K562 (cell line): Measurements from ENCODE around the gene CSKMT. TPM values are rescaled to one million over a fixed set of nuclear protein-coding genes. Genes with fewer than 3 reads are reported as not detected.

Experiments
- ATAC-seq: fragments of 200-7000 bp; cut with Tn5 transposase; 3 replicates; pipeline ENCODE4 v1.9.1; 2020; ENCODE audit warnings: moderate library complexity
- BruUV-seq: library from RNA; stranded (reverse); fragments of 400-500 nt; replicated peaks from 2 replicates; lab custom pipeline; 2021; lab: Mats Ljungman, UMichigan
- CTCF ChIA-PET: fragments of 300-600 bp; formaldehyde crosslinking; extraction: SDS; loops from one replicate; lab custom pipeline; 2021; ENCODE audit warnings: low intra/inter-chr PET ratio; lab: Yijun Ruan, JAX
- POLR2A ChIA-PET: fragments of 300-600, 350-650 bp; sonication (Branson Sonifier 250); formaldehyde crosslinking; extraction: SDS; loops from one replicate; lab custom pipeline; 2021; ENCODE audit warnings: antibody characterized with exemption, inconsistent platforms; lab: Yijun Ruan, JAX
- DNase-seq, 4 experiments: peaks; one replicate each; pipeline versions ENCODE4 v3.0.0 to v3.0.0-alpha.2; 2011 to 2018; ENCODE audit warnings: low spot score in 3 of 4, mixed read lengths in 3 of 4; ENCODE audit errors: extremely low read depth in 1 of 4
- FAIRE-seq: peaks from 2 replicates; lab custom pipeline; 2011; peaks lifted over from hg19 to GRCh38; lab: Jason Lieb, UNC
- H2AFZ ChIP-seq: 2 replicates; pipeline ENCODE4 v1.6.0; 2011; ENCODE audit warnings: low read depth, low read length, control low read depth, inconsistent platforms
- H3K27ac ChIP-seq: fragments of 200-600 bp; 3 replicates; pipeline ENCODE4 v1.8.0; 2011; ENCODE audit warnings: low read depth, mild to moderate bottlenecking, control low read depth, inconsistent platforms, low read length, moderate library complexity, mixed read lengths; ENCODE audit errors: extremely low read depth
- H3K27me3 ChIP-seq, 2 experiments: fragments of 300-600 bp in 1 of 2; 2 replicates in 1 of 2; 3 replicates in 1 of 2; pipeline versions ENCODE4 v1.6.0 to v1.8.0; 2011; ENCODE audit warnings: inconsistent platforms in 2 of 2, low read length in 2 of 2, mild to moderate bottlenecking in 1 of 2, mixed read lengths in 1 of 2, moderate library complexity in 1 of 2; ENCODE audit not compliant: control insufficient read depth in 2 of 2, insufficient read depth in 2 of 2
- H3K36me3 ChIP-seq: fragments of 300-600 bp; 3 replicates; pipeline ENCODE4 v1.8.0; 2011; ENCODE audit warnings: mild to moderate bottlenecking, low read length, inconsistent platforms; ENCODE audit not compliant: control insufficient read depth, insufficient read depth
- H3K4me1 ChIP-seq, 2 experiments: fragments of 200-600 bp in 1 of 2; replicated peaks in 1 of 2; 2 replicates in 1 of 2; 3 replicates in 1 of 2; pipeline versions ENCODE4 v1.5.1 to v1.8.0; 2011; ENCODE audit warnings: inconsistent platforms in 2 of 2, low read length in 2 of 2, mild to moderate bottlenecking in 1 of 2, mixed read lengths in 1 of 2, moderate library complexity in 1 of 2; ENCODE audit not compliant: control insufficient read depth in 2 of 2, insufficient read depth in 2 of 2
- H3K4me2 ChIP-seq: 2 replicates; pipeline ENCODE4 v1.6.1; 2011; ENCODE audit warnings: low read length, control low read depth, inconsistent platforms, mixed read lengths; ENCODE audit not compliant: insufficient read depth
- H3K4me3 ChIP-seq: fragments of 200-600 bp; sonication (generic), shearing (Covaris generic); 2 replicates; pipeline ENCODE4 v1.5.1; 2016; ENCODE audit warnings: control low read depth, inconsistent platforms
- H3K79me2 ChIP-seq: fragments of 200-600 bp; 3 replicates; pipeline ENCODE4 v1.8.0; 2011; ENCODE audit warnings: low read length, inconsistent platforms; ENCODE audit not compliant: control insufficient read depth, insufficient read depth
- H3K9ac ChIP-seq, 2 experiments: 2 replicates each; pipeline versions ENCODE4 v1.6.0 to v1.6.1; 2011; ENCODE audit warnings: low read depth in 2 of 2, low read length in 2 of 2, control low read depth in 1 of 2, inconsistent platforms in 1 of 2, mild to moderate bottlenecking in 1 of 2, mixed read lengths in 1 of 2; ENCODE audit not compliant: insufficient read depth in 1 of 2
- H3K9me1 ChIP-seq: one replicate; pipeline ENCODE4 v1.6.0; 2011; ENCODE audit warnings: inconsistent platforms, mild to moderate bottlenecking, low read length, moderate library complexity; ENCODE audit not compliant: control insufficient read depth, insufficient read depth
- H3K9me3 ChIP-seq: replicated peaks from 2 replicates; pipeline ENCODE4 v1.5.1; 2011; ENCODE audit warnings: low read depth, low read length, inconsistent platforms; ENCODE audit not compliant: control insufficient read depth, insufficient read depth
- H4K20me1 ChIP-seq: replicated peaks from 2 replicates; pipeline ENCODE4 v1.6.1; 2011; ENCODE audit warnings: low read length, inconsistent platforms, mixed read lengths; ENCODE audit not compliant: control insufficient read depth, insufficient read depth
- C11orf30 ChIP-seq: fragments of 450-650 bp; IDR thresholded peaks from 2 replicates; pipeline ENCODE4 v1.6.1; 2016; ENCODE audit warnings: low read depth, mild to moderate bottlenecking
- CXXC5 ChIP-seq: fragments of 250-450 bp; sonication (Bioruptor Pico); IDR thresholded peaks from 2 replicates; pipeline ENCODE4 v1.8.0; 2022; ENCODE audit warnings: inconsistent platforms, mild to moderate bottlenecking, moderate library complexity
- KDM4B ChIP-seq, 2 experiments: fragments of 450-650 bp in 1 of 2; sonication (generic) in 1 of 2; IDR thresholded peaks; 2 replicates each; pipeline ENCODE4 v1.6.1; 2016 to 2017; ENCODE audit warnings: borderline replicate concordance in 2 of 2, antibody characterized with exemption in 1 of 2, low read depth in 1 of 2, mild to moderate bottlenecking in 1 of 2
- RBM25 ChIP-seq: fragments of 200-400 bp; formaldehyde crosslinking; IDR thresholded peaks from 2 replicates; pipeline ENCODE4 v1.6.1; 2018; ENCODE audit warnings: low read length, low read depth, moderate library complexity; ENCODE audit not compliant: severe bottlenecking
- ZKSCAN3 ChIP-seq: fragments of 250-450 bp; sonication (Bioruptor Pico); IDR thresholded peaks from 2 replicates; pipeline ENCODE4 v1.4.0; 2020
- ZNF263 ChIP-seq: sonication (generic); formaldehyde crosslinking; IDR thresholded peaks from 2 replicates; pipeline ENCODE4 v1.8.0; 2022; ENCODE audit warnings: mild to moderate bottlenecking, missing genetic modification reagents, borderline replicate concordance
- WGBS: fragments of 100-300 bp; shearing (Covaris generic); methylation state at CpG from one replicate; pipeline ENCODE4 v1.1.6; 2016; ENCODE audit warnings: low coverage, mixed read lengths; ENCODE audit not compliant: insufficient coverage; ENCODE audit errors: missing lambda C conversion rate; 5-methylcytosine and 5-hydroxymethylcytosine counted together
- in situ Hi-C: fragments of 300-500 bp; cut with MboI; formaldehyde crosslinking; loops from 4 replicates; pipeline ENCODE4 v1.15.0; 2018; ENCODE audit warnings: inconsistent platforms, mixed read lengths
- intact Hi-C: fragments of 100-400 bp; cut with micrococcal nuclease; formaldehyde crosslinking; loops from 2 replicates; pipeline ENCODE4 v1.14.2; 2022
- polyA plus RNA-seq, 8 experiments: library from polyadenylated mRNA; depleted of rRNA in 4 of 8; stranded (reverse) in 5 of 8; unstranded in 3 of 8; fragments of >200 nt; fragmentation: Nextera tagmentation in 2 of 8; fragmentation: Illumina TruSeq in 1 of 8; extraction: Ambion mirVana in 2 of 8; extraction: Trizol in 1 of 8; gene quantifications; 2 replicates each; pipeline versions ENCODE4 v1.2.1 to v1.2.3, GENCODE V29; 2011 to 2014; ENCODE audit warnings: inconsistent platforms in 1 of 8, missing spikeins in 1 of 8
- total RNA-seq, 7 experiments: library from RNA; depleted of rRNA in 6 of 7; stranded (reverse); fragments of >200 nt in 6 of 7; fragmentation: Illumina TruSeq in 2 of 7; extraction: Trizol in 2 of 7; gene quantifications; 2 replicates each; pipeline versions ENCODE4 v1.2.1 to v1.2.3, GENCODE V29; 2011 to 2021; ENCODE audit warnings: low replicate concordance in 1 of 7

Gene CSKMT
- total and polyA plus RNA-seq, 9 of the 15 experiments (the other 6 are each of a cell fraction or from before 2014, with no cell fraction given), result 10.3 to 108 (median 27.2) TPM

DNA sequence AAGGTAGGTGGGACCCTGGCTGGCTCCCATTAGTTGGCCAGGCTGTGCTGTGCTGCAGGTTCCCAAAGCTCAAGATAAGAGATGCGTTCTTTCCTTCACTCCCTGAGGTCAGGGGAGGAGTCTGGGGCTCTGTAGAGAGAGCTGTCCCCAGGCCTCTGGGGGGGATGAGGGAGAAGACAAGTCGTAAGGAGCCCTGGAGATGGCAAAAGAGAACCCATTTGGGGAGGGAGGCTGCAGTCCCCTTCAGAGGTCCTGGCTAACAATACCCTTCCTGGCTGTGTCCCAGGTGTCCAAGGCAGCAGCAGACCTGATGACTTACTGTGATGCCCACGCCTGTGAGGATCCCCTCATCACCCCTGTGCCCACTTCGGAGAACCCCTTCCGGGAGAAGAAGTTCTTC is 43.3 kb downstream of the CSKMT start:
- H3K9me1 ChIP-seq, result peaks cover 2% of the 10 kb centered on the region
- FAIRE-seq (no peak), DNase-seq (peak in 1 of 4 experiments; percentile 46), ATAC-seq (no peak)
- no peak for TF ChIP-seq C11orf30
- no peak for TF ChIP-seq KDM4B (IDR thresholded peaks at IDR 0.05; ENCODE audit: borderline replicate concordance in 2 of 2, low read depth in 1 of 2)
- peak; percentile 47; the same call in 1 of the 2 replicates for TF ChIP-seq CXXC5 (CRISPR knock-in tag)
- TF ChIP-seq RBM25, result no peak
- TF ChIP-seq ZKSCAN3 (CRISPR knock-in tag), result no peak
- peak; percentile 66; the same call in 1 of the 2 replicates for TF ChIP-seq ZNF263 (CRISPR knock-in tag)
- BruUV-seq, result no TSS peak
- WGBS, result 64% methylated on average over 5 of the region's 5 CpGs
- intact Hi-C loops, result loop anchor here (5.0 kb wide), 1 partner anchor 311 kb away; no protein-coding TSS in a partner anchor
- no peak overlapping the region for H3K4me2 ChIP-seq
- H3K27ac ChIP-seq, result no peak overlapping the region; the same call in 2 of the 3 replicates
- CTCF ChIA-PET, result no interaction called here
- H3K9ac ChIP-seq, result peak overlapping the region in 1 of 2 experiments; percentile 66; a peak in 1 of 4 replicates
- POLR2A ChIA-PET, result interaction anchor here (0.6 to 4.1 kb wide), 10 partner anchors 9 to 133 kb away, joined by 3 to 31 read pairs (median 5); partner anchors contain the start of genes C11orf98, CSKMT, HNRNPUL2 and TTC9C
- H4K20me1 ChIP-seq, result peaks cover 4% of the 10 kb centered on the region
- H3K4me3 ChIP-seq, result no peak overlapping the region
- peaks cover 31 to 44% of the 10 kb centered on the region in 2 experiments for H3K4me1 ChIP-seq
- no peaks in the 10 kb centered on the region for H3K9me3 ChIP-seq
- peaks cover 72% of the 10 kb centered on the region for H3K36me3 ChIP-seq
- in situ Hi-C loops, result no loop called here
- no peak overlapping the region for H2AFZ ChIP-seq
- H3K79me2 ChIP-seq, result peaks cover 22% of the 10 kb centered on the region
- H3K27me3 ChIP-seq, result no peaks in the 10 kb centered on the region
